HG03139 (cell line): ENCODE results near the gene SATB2.

Source experiments
- ATAC-seq: cut with Tn5 transposase; IDR thresholded peaks from one replicate; pipeline ENCODE4 v1.9.1; 2021; ENCODE audit not compliant: unreplicated experiment

SATB2 gene

GRCh38 chr2:199466692-199467065 lies 8.9 kb upstream of the SATB2 start:
- no peak for ATAC-seq

GRCh38 chr2:199465988-199466691 lies 8.4 kb upstream of the SATB2 start:
- ATAC-seq, result no peak

GRCh38 chr2:199465390-199465789 lies 7.7 kb upstream of the SATB2 start:
- no peak for ATAC-seq

- no peak for ATAC-seq
These were observed 7.0 kb upstream of the SATB2 start for GRCh38 chr2:199464606-199465352.

- no peak for ATAC-seq
These were observed 6.2 kb upstream of the SATB2 start for GRCh38 chr2:199463708-199464605.

- no peak for ATAC-seq
These were observed 5.4 kb upstream of the SATB2 start for GRCh38 chr2:199462956-199463692.

- ATAC-seq, result no peak
These were observed 4.7 kb upstream of the SATB2 start for GRCh38 chr2:199462347-199462955.

GRCh38 chr2:199461711-199462346 lies 4.1 kb upstream of the SATB2 start:
- no peak for ATAC-seq

GRCh38 chr2:199460846-199461710 lies 3.3 kb upstream of the SATB2 start:
- ATAC-seq, result no peak

- ATAC-seq, result no peak
These were observed 2.4 kb upstream of the SATB2 start for GRCh38 chr2:199460101-199460671.

GRCh38 chr2:199459286-199460100 lies 1.8 kb upstream of the SATB2 start:
- peak; percentile 34 for ATAC-seq

- ATAC-seq, result peak; percentile 21
These were observed 1.1 kb upstream of the SATB2 start for GRCh38 chr2:199458806-199459285.

GRCh38 chr2:199458009-199458805 lies 468 bp upstream of the SATB2 start:
- peak; percentile 12 for ATAC-seq

- no peak for ATAC-seq
These were observed 1.2 kb downstream of the SATB2 start for GRCh38 chr2:199456383-199457146.

GRCh38 chr2:199455545-199456382 lies 2.0 kb downstream of the SATB2 start:
- no peak for ATAC-seq
